IMR-90 (cell line): ENCODE results near the gene KRT82. TPM values are rescaled to one million over a fixed set of nuclear protein-coding genes. Genes with fewer than 3 reads are reported as not detected.

Experiments used
- ATAC-seq: fragments of 200-7000 bp; cut with Tn5 transposase; 2 replicates; pipeline ENCODE4 v1.9.1; 2020; ENCODE audit warnings: low read depth, mild to moderate bottlenecking, moderate library complexity
- BruUV-seq: library from RNA; stranded (reverse); fragments of 400-500 nt; replicated peaks from 2 replicates; lab custom pipeline; 2021; lab: Mats Ljungman, UMichigan
- CTCF ChIA-PET: fragments of 300-600 bp; formaldehyde crosslinking; extraction: SDS; loops from one replicate; lab custom pipeline; 2021; ENCODE audit warnings: antibody characterized with exemption; lab: Yijun Ruan, JAX
- POLR2A ChIA-PET: fragments of 300-600 bp; sonication (Branson Sonifier 250); formaldehyde crosslinking; loops from one replicate; lab custom pipeline; 2022; ENCODE audit warnings: antibody characterized with exemption; ENCODE audit not compliant: unreplicated experiment; lab: Charles Lee
- DNase-seq: peaks from one replicate; pipeline ENCODE4 v3.0.0; 2013
- H2AFZ ChIP-seq: replicated peaks from 2 replicates; pipeline ENCODE3; 2013; ENCODE audit warnings: low read length, mild to moderate bottlenecking; ENCODE audit not compliant: poor library complexity
- H2AK5ac ChIP-seq: 2 replicates; pipeline ENCODE4 v1.6.1; 2013; ENCODE audit warnings: low read depth, low read length, inconsistent platforms
- H2AK9ac ChIP-seq: replicated peaks from 2 replicates; pipeline ENCODE3; 2013; ENCODE audit warnings: mild to moderate bottlenecking, low read depth, low read length, moderate library complexity; ENCODE audit not compliant: poor library complexity
- H2BK120ac ChIP-seq: 2 replicates; pipeline ENCODE4 v1.6.1; 2013; ENCODE audit warnings: low read depth, low read length, inconsistent platforms
- H2BK15ac ChIP-seq: 3 replicates; pipeline ENCODE4 v1.6.1; 2013; ENCODE audit warnings: low read depth, low read length, inconsistent platforms
- H2BK20ac ChIP-seq: 2 replicates; pipeline ENCODE4 v1.6.1; 2013; ENCODE audit warnings: low read depth, mild to moderate bottlenecking, inconsistent platforms, low read length, moderate library complexity
- H2BK5ac ChIP-seq: 2 replicates; pipeline ENCODE4 v1.6.1; 2013; ENCODE audit warnings: mild to moderate bottlenecking, low read depth, low read length, inconsistent platforms; ENCODE audit not compliant: poor library complexity, severe bottlenecking
- H3K14ac ChIP-seq: replicated peaks from 2 replicates; pipeline ENCODE4 v1.6.1; 2013; ENCODE audit warnings: low read depth, low read length, inconsistent platforms
- H3K18ac ChIP-seq: 2 replicates; pipeline ENCODE4 v1.6.1; 2013; ENCODE audit warnings: low read depth, low read length, control low read depth
- H3K23ac ChIP-seq: 2 replicates; pipeline ENCODE4 v1.6.1; 2013; ENCODE audit warnings: low read depth, low read length, inconsistent platforms
- H3K27ac ChIP-seq: 2 replicates; pipeline ENCODE4 v1.5.1; 2013; ENCODE audit warnings: mild to moderate bottlenecking, control low read depth, low read length; ENCODE audit not compliant: insufficient read depth
- H3K27me3 ChIP-seq: 2 replicates; pipeline ENCODE4 v1.6.1; 2013; ENCODE audit warnings: low read length; ENCODE audit not compliant: control insufficient read depth, insufficient read depth
- H3K36me3 ChIP-seq: 2 replicates; pipeline ENCODE4 v1.6.1; 2013; ENCODE audit warnings: low read length, mixed read lengths; ENCODE audit not compliant: control insufficient read depth, insufficient read depth
- H3K4ac ChIP-seq: 2 replicates; pipeline ENCODE4 v1.6.1; 2013; ENCODE audit warnings: low read depth, low read length, inconsistent platforms
- H3K4me1 ChIP-seq: 2 replicates; pipeline ENCODE4 v1.6.1; 2013; ENCODE audit warnings: low read length, mixed read lengths; ENCODE audit not compliant: control insufficient read depth, insufficient read depth
- H3K4me2 ChIP-seq: 2 replicates; pipeline ENCODE4 v1.6.1; 2013; ENCODE audit warnings: low read depth, mild to moderate bottlenecking, control low read depth, low read length, moderate library complexity
- H3K4me3 ChIP-seq: 2 replicates; pipeline ENCODE4 v1.5.1; 2013; ENCODE audit warnings: low read depth, mild to moderate bottlenecking, control low read depth, low read length, moderate library complexity; ENCODE audit not compliant: insufficient read depth
- H3K56ac ChIP-seq: 2 replicates; pipeline ENCODE4 v1.6.1; 2013; ENCODE audit warnings: low read length, inconsistent platforms; ENCODE audit not compliant: insufficient read depth; ENCODE audit errors: extremely low read depth
- H3K79me1 ChIP-seq, 2 experiments: 2 replicates each; pipeline ENCODE4 v1.6.1; 2013; ENCODE audit warnings: low read length in 2 of 2, inconsistent platforms in 1 of 2, low read depth in 1 of 2
- H3K9ac ChIP-seq: 2 replicates; pipeline ENCODE4 v1.6.1; 2013; ENCODE audit warnings: low read depth, low read length, control low read depth
- H3K9me1 ChIP-seq: 2 replicates; pipeline ENCODE4 v1.6.1; 2013; ENCODE audit warnings: low read length, inconsistent platforms; ENCODE audit not compliant: insufficient read depth
- H3K9me3 ChIP-seq: 2 replicates; pipeline ENCODE4 v1.6.1; 2013; ENCODE audit warnings: low read length; ENCODE audit not compliant: control insufficient read depth, insufficient read depth
- H4K20me1 ChIP-seq: 2 replicates; pipeline ENCODE4 v1.6.1; 2013; ENCODE audit warnings: low read length, inconsistent platforms; ENCODE audit not compliant: insufficient read depth
- H4K5ac ChIP-seq: 2 replicates; pipeline ENCODE4 v1.6.1; 2013; ENCODE audit warnings: mild to moderate bottlenecking, low read depth, low read length, control low read depth
- H4K8ac ChIP-seq, 2 experiments: 2 replicates each; pipeline ENCODE4 v1.6.1; 2013; ENCODE audit warnings: low read depth in 2 of 2, low read length in 2 of 2, control low read depth in 1 of 2, inconsistent platforms in 1 of 2
- H4K91ac ChIP-seq: 2 replicates; pipeline ENCODE4 v1.6.1; 2013; ENCODE audit warnings: low read depth, low read length, inconsistent platforms; ENCODE audit not compliant: insufficient read depth
- CEBPB ChIP-seq: IDR thresholded peaks from 2 replicates; pipeline ENCODE4 v1.6.1; 2012; ENCODE audit warnings: low read depth, low read length, improper control_type of control experiment
- MXI1 ChIP-seq: IDR thresholded peaks from 2 replicates; pipeline ENCODE4 v1.6.1; 2012; ENCODE audit warnings: low read depth, mild to moderate bottlenecking, low read length, moderate library complexity, borderline replicate concordance
- NFE2L2 ChIP-seq: fragments of 150-350 bp; IDR thresholded peaks from 2 replicates; pipeline ENCODE4 v1.6.1; 2016; ENCODE audit warnings: low read depth, mild to moderate bottlenecking, low read length
- RFX5 ChIP-seq: IDR thresholded peaks from 2 replicates; pipeline ENCODE4 v1.8.0; 2012; ENCODE audit warnings: low read depth, mild to moderate bottlenecking, low read length, moderate library complexity
- WGBS, 2 experiments: methylation state at CpG; one replicate each; pipeline versions ENCODE4 v1.1.5 to v1.1.7; 2013; ENCODE audit warnings: missing lambda C conversion rate in 2 of 2; ENCODE audit not compliant: insufficient read length in 1 of 2; ENCODE audit errors: extremely low coverage in 2 of 2; 5-methylcytosine and 5-hydroxymethylcytosine counted together
- dilution Hi-C: fragments of 300-500 bp; cut with HindIII; formaldehyde crosslinking; loops from one replicate; pipeline ENCODE4 v1.14.3; 2018; ENCODE audit warnings: low sequenced_read_pairs; ENCODE audit not compliant: unreplicated experiment
- in situ Hi-C: fragments of 300-500 bp; cut with MboI; formaldehyde crosslinking; loops from 3 replicates; pipeline ENCODE4 v1.14.3; 2019; ENCODE audit warnings: low sequenced_read_pairs, inconsistent platforms, mixed read lengths
- intact Hi-C: fragments of 100-400 bp; cut with micrococcal nuclease; formaldehyde crosslinking; loops from 2 replicates; pipeline ENCODE4 v1.10.0; 2022
- polyA plus RNA-seq, 3 experiments: library from polyadenylated mRNA; depleted of rRNA; stranded (reverse); fragments of >200 nt; gene quantifications; 2 replicates each; pipeline ENCODE4 v1.2.3, GENCODE V29; 2012; ENCODE audit warnings: low replicate concordance in 1 of 3
- total RNA-seq: library from RNA; depleted of rRNA; stranded (reverse); fragments of >200 nt; gene quantifications from 2 replicates; pipeline ENCODE4 v1.2.3, GENCODE V29; 2012
- TF ChIP-seq, protein P1 (sequence below): conservative IDR thresholded peaks from 2 replicates; pipeline ENCODE4 v1.5.1; 2012; ENCODE audit warnings: mild to moderate bottlenecking, low read depth, low read length, improper control_type of control experiment

Gene KRT82
- total and polyA plus RNA-seq, 2 of the 4 experiments (the other 2 are of a cell fraction) = not detected

DNA sequence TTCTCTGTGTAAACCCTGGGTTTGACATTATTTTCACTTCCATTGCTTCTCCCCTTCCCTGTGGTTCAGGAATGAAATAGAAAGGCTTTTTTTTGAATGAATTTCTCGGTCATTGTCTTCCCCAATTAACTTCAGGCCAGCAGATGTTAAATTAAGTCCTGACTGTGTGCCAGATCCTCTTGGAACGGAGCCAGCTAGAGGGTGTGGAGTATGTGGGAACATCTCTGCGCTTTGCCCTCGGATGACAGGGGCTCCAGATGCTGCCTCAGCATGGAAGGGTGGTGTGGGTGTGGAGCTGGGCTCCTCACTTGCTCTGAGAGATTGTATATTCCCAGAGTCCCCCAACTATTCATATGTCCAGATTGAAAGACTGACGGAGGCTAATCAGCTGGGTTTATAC, 51.9 kb downstream of the KRT82 start:
- no TSS peak for BruUV-seq
- Histone ChIP-seq H3K79me1 (no peaks in the 10 kb centered on the region), H3K56ac (no peak overlapping the region), H2AFZ (no peak overlapping the region), H4K20me1 (no peaks in the 10 kb centered on the region), H4K8ac (no peak overlapping the region), H3K14ac (no peak overlapping the region), H3K23ac (no peak overlapping the region), H3K4ac (no peak overlapping the region), H3K36me3 (no peaks in the 10 kb centered on the region), H3K27me3 (peaks cover 53% of the 10 kb centered on the region), H2BK15ac (no peak overlapping the region), H3K9me1 (no peaks in the 10 kb centered on the region), H2AK5ac (no peak overlapping the region), H3K18ac (no peak overlapping the region), H2BK120ac (no peak overlapping the region), H3K4me2 (no peak overlapping the region), H4K91ac (no peak overlapping the region), H2AK9ac (no peak overlapping the region), H3K4me3 (no peak overlapping the region), H3K4me1 (no peaks in the 10 kb centered on the region), H4K5ac (no peak overlapping the region), H3K9me3 (no peaks in the 10 kb centered on the region), H3K27ac (no peak overlapping the region), H3K9ac (no peak overlapping the region), H2BK5ac (no peak overlapping the region), H2BK20ac (no peak overlapping the region)
- WGBS, 2 experiments = no CpG with 5 or more reads among the region's 5 CpGs
- no peak for DNase-seq
- no peak for ATAC-seq
- dilution Hi-C loops (no loop called here), in situ Hi-C loops (no loop called here), intact Hi-C loops (no loop called here)
- CTCF ChIA-PET = no interaction called here
- POLR2A ChIA-PET = no interaction called here
- TF ChIP-seq, protein P1, sequence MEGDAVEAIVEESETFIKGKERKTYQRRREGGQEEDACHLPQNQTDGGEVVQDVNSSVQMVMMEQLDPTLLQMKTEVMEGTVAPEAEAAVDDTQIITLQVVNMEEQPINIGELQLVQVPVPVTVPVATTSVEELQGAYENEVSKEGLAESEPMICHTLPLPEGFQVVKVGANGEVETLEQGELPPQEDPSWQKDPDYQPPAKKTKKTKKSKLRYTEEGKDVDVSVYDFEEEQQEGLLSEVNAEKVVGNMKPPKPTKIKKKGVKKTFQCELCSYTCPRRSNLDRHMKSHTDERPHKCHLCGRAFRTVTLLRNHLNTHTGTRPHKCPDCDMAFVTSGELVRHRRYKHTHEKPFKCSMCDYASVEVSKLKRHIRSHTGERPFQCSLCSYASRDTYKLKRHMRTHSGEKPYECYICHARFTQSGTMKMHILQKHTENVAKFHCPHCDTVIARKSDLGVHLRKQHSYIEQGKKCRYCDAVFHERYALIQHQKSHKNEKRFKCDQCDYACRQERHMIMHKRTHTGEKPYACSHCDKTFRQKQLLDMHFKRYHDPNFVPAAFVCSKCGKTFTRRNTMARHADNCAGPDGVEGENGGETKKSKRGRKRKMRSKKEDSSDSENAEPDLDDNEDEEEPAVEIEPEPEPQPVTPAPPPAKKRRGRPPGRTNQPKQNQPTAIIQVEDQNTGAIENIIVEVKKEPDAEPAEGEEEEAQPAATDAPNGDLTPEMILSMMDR = no peak
- TF ChIP-seq MXI1 (no peak), CEBPB (no peak), RFX5 (no peak), NFE2L2 (no peak)
